HepG2 (cell line): ENCODE data around the gene TTLL10. TPM values are rescaled to one million over a fixed set of nuclear protein-coding genes. Genes with fewer than 3 reads are reported as not detected.

Experiments used
- ATF7-NPFF ChIP-seq: sonication (generic); formaldehyde crosslinking; IDR thresholded peaks from 2 replicates; pipeline ENCODE4 v1.8.1; 2023; ENCODE audit warnings: mild to moderate bottlenecking, low read depth, missing genetic modification reagents, moderate library complexity
- CREM ChIP-seq, 2 experiments: sonication (generic) in 1 of 2; formaldehyde crosslinking in 1 of 2; IDR thresholded peaks; 2 replicates each; pipeline versions ENCODE4 v1.4.0 to v1.6.1; 2016 to 2020; ENCODE audit warnings: antibody characterized with exemption in 1 of 2, mild to moderate bottlenecking in 1 of 2, missing genetic modification reagents in 1 of 2
- GATAD2A ChIP-seq: IDR thresholded peaks from 2 replicates; pipeline ENCODE4 v1.6.1; 2016
- ISL2 ChIP-seq: sonication (generic); formaldehyde crosslinking; IDR thresholded peaks from 2 replicates; pipeline ENCODE4 v1.5.0; 2020; ENCODE audit warnings: missing genetic modification reagents
- JUN ChIP-seq: sonication (generic); formaldehyde crosslinking; IDR thresholded peaks from 2 replicates; pipeline ENCODE4 v1.4.0; 2020; ENCODE audit warnings: mild to moderate bottlenecking, missing genetic modification reagents
- JUND ChIP-seq: sonication (generic); formaldehyde crosslinking; IDR thresholded peaks from 2 replicates; pipeline ENCODE4 v1.8.0; 2022; ENCODE audit warnings: mild to moderate bottlenecking, missing genetic modification reagents
- KDM1A ChIP-seq: IDR thresholded peaks from 2 replicates; pipeline ENCODE4 v1.6.1; 2016; ENCODE audit warnings: missing compliant biosample characterization
- KDM5B ChIP-seq: sonication (generic); formaldehyde crosslinking; IDR thresholded peaks from 2 replicates; pipeline ENCODE4 v1.4.0; 2020; ENCODE audit warnings: missing genetic modification reagents, mild to moderate bottlenecking, borderline replicate concordance
- KLF11 ChIP-seq: IDR thresholded peaks from 2 replicates; pipeline ENCODE4 v1.6.1; 2016; ENCODE audit warnings: missing compliant biosample characterization
- MAFF ChIP-seq: IDR thresholded peaks from 2 replicates; pipeline ENCODE4 v1.6.1; 2011; ENCODE audit warnings: low read depth, low read length, improper control_type of control experiment
- SYNCRIP ChIP-seq: fragments of 200-400 bp; formaldehyde crosslinking; IDR thresholded peaks from 2 replicates; pipeline ENCODE4 v1.6.1; 2018; ENCODE audit warnings: mild to moderate bottlenecking, low read depth, low read length; ENCODE audit not compliant: insufficient read depth
- TAF1 ChIP-seq: sonication (generic); formaldehyde crosslinking; IDR thresholded peaks from 2 replicates; pipeline ENCODE4 v1.4.0; 2020; ENCODE audit warnings: missing genetic modification reagents
- TCF7 ChIP-seq: sonication (generic); IDR thresholded peaks from 2 replicates; pipeline ENCODE4 v1.6.1; 2016; ENCODE audit warnings: antibody characterized with exemption, low read depth
- XBP1 ChIP-seq: sonication (generic); formaldehyde crosslinking; IDR thresholded peaks from 2 replicates; pipeline ENCODE4 v1.5.0; 2020; ENCODE audit warnings: missing genetic modification reagents
- YEATS4 ChIP-seq: sonication (generic); formaldehyde crosslinking; IDR thresholded peaks from 2 replicates; pipeline ENCODE4 v1.4.0; 2020; ENCODE audit warnings: missing genetic modification reagents, borderline replicate concordance
- ZFAT ChIP-seq: sonication (generic); formaldehyde crosslinking; conservative IDR thresholded peaks from 2 replicates; pipeline ENCODE4 v1.8.1; 2023; ENCODE audit warnings: missing genetic modification reagents, inconsistent platforms
- ZNF276 ChIP-seq: sonication (generic); formaldehyde crosslinking; IDR thresholded peaks from 2 replicates; pipeline ENCODE4 v1.4.0; 2020; ENCODE audit warnings: mild to moderate bottlenecking, low read depth, missing genetic modification reagents
- ZNF598 ChIP-seq: sonication (generic); formaldehyde crosslinking; IDR thresholded peaks from 2 replicates; pipeline ENCODE4 v1.5.1; 2020; ENCODE audit warnings: mild to moderate bottlenecking, missing genetic modification reagents, borderline replicate concordance
- ZNF790 ChIP-seq: sonication (generic); formaldehyde crosslinking; IDR thresholded peaks from 2 replicates; pipeline ENCODE4 v1.8.0; 2022; ENCODE audit warnings: missing genetic modification reagents, mild to moderate bottlenecking, borderline replicate concordance
- polyA plus RNA-seq, 8 experiments: library from polyadenylated mRNA; depleted of rRNA in 3 of 8; stranded (reverse) in 7 of 8; unstranded in 1 of 8; fragments of >200 nt; fragmentation: Illumina TruSeq in 4 of 8; extraction: Trizol in 4 of 8; gene quantifications; 2 replicates each; pipeline versions ENCODE4 v1.2.1 to v1.2.3, GENCODE V29; 2011 to 2016; ENCODE audit warnings: low read depth in 4 of 8, missing spikeins in 1 of 8, mixed read lengths in 1 of 8; ENCODE audit not compliant: insufficient read depth in 1 of 8
- total RNA-seq, 5 experiments: library from RNA; depleted of rRNA; stranded (reverse); fragments of >200 nt; fragmentation: Illumina TruSeq; extraction: Trizol; gene quantifications; 2 replicates each; pipeline ENCODE4 v1.2.3, GENCODE V29; 2016; ENCODE audit warnings: low read depth in 1 of 5
- TF ChIP-seq, protein P1 (sequence below): sonication (generic); formaldehyde crosslinking; IDR thresholded peaks from 2 replicates; pipeline ENCODE4 v1.4.0; 2020; ENCODE audit warnings: missing genetic modification reagents
- TF ChIP-seq, protein P2 (sequence below): IDR thresholded peaks from 2 replicates; pipeline ENCODE4 v1.6.1; 2016; ENCODE audit warnings: control low read depth

TTLL10 gene
- total and polyA plus RNA-seq, 2 of the 13 experiments (the other 11 are each of a cell fraction or from before 2014, with no cell fraction given): not detected

GRCh38 chr1:1124786-1125642 lies 48.7 kb upstream of the TTLL10 start (continued):
- TF ChIP-seq, protein P1, sequence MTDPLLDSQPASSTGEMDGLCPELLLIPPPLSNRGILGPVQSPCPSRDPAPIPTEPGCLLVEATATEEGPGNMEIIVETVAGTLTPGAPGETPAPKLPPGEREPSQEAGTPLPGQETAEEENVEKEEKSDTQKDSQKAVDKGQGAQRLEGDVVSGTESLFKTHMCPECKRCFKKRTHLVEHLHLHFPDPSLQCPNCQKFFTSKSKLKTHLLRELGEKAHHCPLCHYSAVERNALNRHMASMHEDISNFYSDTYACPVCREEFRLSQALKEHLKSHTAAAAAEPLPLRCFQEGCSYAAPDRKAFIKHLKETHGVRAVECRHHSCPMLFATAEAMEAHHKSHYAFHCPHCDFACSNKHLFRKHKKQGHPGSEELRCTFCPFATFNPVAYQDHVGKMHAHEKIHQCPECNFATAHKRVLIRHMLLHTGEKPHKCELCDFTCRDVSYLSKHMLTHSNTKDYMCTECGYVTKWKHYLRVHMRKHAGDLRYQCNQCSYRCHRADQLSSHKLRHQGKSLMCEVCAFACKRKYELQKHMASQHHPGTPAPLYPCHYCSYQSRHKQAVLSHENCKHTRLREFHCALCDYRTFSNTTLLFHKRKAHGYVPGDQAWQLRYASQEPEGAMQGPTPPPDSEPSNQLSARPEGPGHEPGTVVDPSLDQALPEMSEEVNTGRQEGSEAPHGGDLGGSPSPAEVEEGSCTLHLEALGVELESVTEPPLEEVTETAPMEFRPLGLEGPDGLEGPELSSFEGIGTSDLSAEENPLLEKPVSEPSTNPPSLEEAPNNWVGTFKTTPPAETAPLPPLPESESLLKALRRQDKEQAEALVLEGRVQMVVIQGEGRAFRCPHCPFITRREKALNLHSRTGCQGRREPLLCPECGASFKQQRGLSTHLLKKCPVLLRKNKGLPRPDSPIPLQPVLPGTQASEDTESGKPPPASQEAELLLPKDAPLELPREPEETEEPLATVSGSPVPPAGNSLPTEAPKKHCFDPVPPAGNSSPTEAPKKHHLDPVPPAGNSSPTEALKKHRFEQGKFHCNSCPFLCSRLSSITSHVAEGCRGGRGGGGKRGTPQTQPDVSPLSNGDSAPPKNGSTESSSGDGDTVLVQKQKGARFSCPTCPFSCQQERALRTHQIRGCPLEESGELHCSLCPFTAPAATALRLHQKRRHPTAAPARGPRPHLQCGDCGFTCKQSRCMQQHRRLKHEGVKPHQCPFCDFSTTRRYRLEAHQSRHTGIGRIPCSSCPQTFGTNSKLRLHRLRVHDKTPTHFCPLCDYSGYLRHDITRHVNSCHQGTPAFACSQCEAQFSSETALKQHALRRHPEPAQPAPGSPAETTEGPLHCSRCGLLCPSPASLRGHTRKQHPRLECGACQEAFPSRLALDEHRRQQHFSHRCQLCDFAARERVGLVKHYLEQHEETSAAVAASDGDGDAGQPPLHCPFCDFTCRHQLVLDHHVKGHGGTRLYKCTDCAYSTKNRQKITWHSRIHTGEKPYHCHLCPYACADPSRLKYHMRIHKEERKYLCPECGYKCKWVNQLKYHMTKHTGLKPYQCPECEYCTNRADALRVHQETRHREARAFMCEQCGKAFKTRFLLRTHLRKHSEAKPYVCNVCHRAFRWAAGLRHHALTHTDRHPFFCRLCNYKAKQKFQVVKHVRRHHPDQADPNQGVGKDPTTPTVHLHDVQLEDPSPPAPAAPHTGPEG (CRISPR knock-in tag): peak; percentile 84
- TF ChIP-seq TAF1 (CRISPR knock-in tag) (no peak; the same call in 1 of the 2 replicates), JUND (CRISPR knock-in tag) (no peak; the same call in 1 of the 2 replicates), ZNF276 (CRISPR knock-in tag) (peak; percentile 56; the same call in 1 of the 2 replicates), TCF7 (peak; percentile 93), XBP1 (CRISPR knock-in tag) (no peak), ATF7-NPFF (CRISPR knock-in tag) (peak; percentile 65; the same call in 1 of the 2 replicates), MAFF (no peak), ISL2 (CRISPR knock-in tag) (peak; percentile 68), SYNCRIP (no peak), ZNF598 (CRISPR knock-in tag) (no peak), YEATS4 (CRISPR knock-in tag) (no peak; the same call in 1 of the 2 replicates), CREM (IDR thresholded peaks at IDR 0.05) (peak; percentile 23; the same call in 1 of the 2 replicates), CREM (CRISPR knock-in tag; IDR thresholded peaks at IDR 0.05) (no peak), KDM5B (peak; percentile 87), ZFAT (no peak), GATAD2A (CRISPR knock-in tag) (peak; percentile 71), KDM1A (CRISPR knock-in tag) (peak; percentile 44; the same call in 1 of the 2 replicates), KLF11 (CRISPR knock-in tag) (0 out of 2 replicates have a peak, but pooled peaks have one; percentile 61), JUN (CRISPR knock-in tag) (no peak), ZNF790 (CRISPR knock-in tag) (no peak; the same call in 1 of the 2 replicates)
- TF ChIP-seq, protein P2, sequence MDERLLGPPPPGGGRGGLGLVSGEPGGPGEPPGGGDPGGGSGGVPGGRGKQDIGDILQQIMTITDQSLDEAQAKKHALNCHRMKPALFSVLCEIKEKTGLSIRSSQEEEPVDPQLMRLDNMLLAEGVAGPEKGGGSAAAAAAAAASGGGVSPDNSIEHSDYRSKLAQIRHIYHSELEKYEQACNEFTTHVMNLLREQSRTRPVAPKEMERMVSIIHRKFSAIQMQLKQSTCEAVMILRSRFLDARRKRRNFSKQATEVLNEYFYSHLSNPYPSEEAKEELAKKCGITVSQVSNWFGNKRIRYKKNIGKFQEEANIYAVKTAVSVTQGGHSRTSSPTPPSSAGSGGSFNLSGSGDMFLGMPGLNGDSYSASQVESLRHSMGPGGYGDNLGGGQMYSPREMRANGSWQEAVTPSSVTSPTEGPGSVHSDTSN (CRISPR knock-in tag): 0 out of 2 replicates have a peak, but pooled peaks have one; percentile 26
